Liver (tissue), 3 donors: ENCODE results near the gene PANX1.

ENCODE experiments used
- CTCF ChIP-seq: fragments of 150-350 bp; IDR thresholded peaks from 2 replicates; pipeline ENCODE4 v1.5.1; 2017; ENCODE audit warnings: improper control_type of control experiment, low read depth, low read length; ENCODE audit not compliant: missing input control
- JUND ChIP-seq, 2 donors: IDR thresholded peaks; 2 replicates each; pipeline ENCODE4 v1.6.1; 2016; ENCODE audit warnings: antibody characterized with exemption in 2 of 2
- RAD21 ChIP-seq, 2 donors: IDR thresholded peaks; 2 replicates each; pipeline ENCODE4 v1.6.1; 2016; ENCODE audit warnings: antibody characterized with exemption in 2 of 2, mild to moderate bottlenecking in 2 of 2
- SP1 ChIP-seq: IDR thresholded peaks from 2 replicates; pipeline ENCODE4 v1.6.1; 2018; ENCODE audit warnings: antibody characterized with exemption, mild to moderate bottlenecking
- TAF1 ChIP-seq: conservative IDR thresholded peaks from 2 replicates; pipeline ENCODE4 v1.6.1; 2016; ENCODE audit warnings: antibody characterized with exemption, mild to moderate bottlenecking
- ZBTB33 ChIP-seq: IDR thresholded peaks from 2 replicates; pipeline ENCODE4 v1.6.1; 2016; ENCODE audit warnings: antibody characterized with exemption
- donor health status: healthy.
- donor health status: healthy.

- TF ChIP-seq CTCF: no peak
- TF ChIP-seq RAD21 (IDR thresholded peaks at IDR 0.05): no peak
- no peak for TF ChIP-seq JUND (IDR thresholded peaks at IDR 0.05)
- TF ChIP-seq TAF1: no peak
- no peak for TF ChIP-seq SP1
- no peak for TF ChIP-seq ZBTB33
Observed at GRCh38 chr11:94139416-94139815, 10.8 kb downstream of the PANX1 start.
